GM18508 (cell line): ENCODE results near the gene GUCY2F.

Experiments
- ATAC-seq: cut with Tn5 transposase; IDR thresholded peaks from one replicate; pipeline ENCODE4 v1.9.1; 2021; ENCODE audit warnings: moderate number of reproducible peaks; ENCODE audit not compliant: insufficient read depth, unreplicated experiment

GUCY2F gene

GRCh38 chrX:109398833-109399232 lies 83.1 kb downstream of the GUCY2F start:
- no peak for ATAC-seq

GRCh38 chrX:109398061-109398460 lies 83.8 kb downstream of the GUCY2F start:
- ATAC-seq: no peak

GRCh38 chrX:109393859-109394258 lies 88.0 kb downstream of the GUCY2F start:
- ATAC-seq: no peak

GRCh38 chrX:109392895-109393294 lies 89.0 kb downstream of the GUCY2F start:
- no peak for ATAC-seq

- ATAC-seq: no peak
These were observed 91.3 kb downstream of the GUCY2F start for GRCh38 chrX:109390556-109390955.

GRCh38 chrX:109389917-109390316 lies 92.0 kb downstream of the GUCY2F start:
- ATAC-seq: no peak

- ATAC-seq: no peak
These were observed 97.2 kb downstream of the GUCY2F start for GRCh38 chrX:109384699-109385098.

- no peak for ATAC-seq
These were observed 99.6 kb downstream of the GUCY2F start for GRCh38 chrX:109382332-109382731.

GRCh38 chrX:109378281-109378680 lies 103.6 kb downstream of the GUCY2F start:
- ATAC-seq: no peak

GRCh38 chrX:109374262-109374960 lies 107.5 kb downstream of the GUCY2F start:
- ATAC-seq: no peak

- ATAC-seq: no peak
These were observed 108.4 kb downstream of the GUCY2F start for GRCh38 chrX:109373468-109373867.

GRCh38 chrX:109372716-109373115 lies 109.2 kb downstream of the GUCY2F start:
- no peak for ATAC-seq

- ATAC-seq: no peak
These were observed 109.6 kb downstream of the GUCY2F start for GRCh38 chrX:109372291-109372690.

- no peak for ATAC-seq
These were observed 119.8 kb downstream of the GUCY2F start for GRCh38 chrX:109362101-109362500.

GRCh38 chrX:109360301-109360700 lies 121.6 kb downstream of the GUCY2F start:
- no peak for ATAC-seq

GRCh38 chrX:109357706-109358105 lies 124.2 kb downstream of the GUCY2F start:
- no peak for ATAC-seq

- ATAC-seq: no peak
These were observed 125.2 kb downstream of the GUCY2F start for GRCh38 chrX:109356684-109357083.

- no peak for ATAC-seq
These were observed 129.8 kb downstream of the GUCY2F start for GRCh38 chrX:109352066-109352588.

GRCh38 chrX:109351557-109351956 lies 130.3 kb downstream of the GUCY2F start:
- no peak for ATAC-seq

- no peak for ATAC-seq
These were observed 131.3 kb downstream of the GUCY2F start for GRCh38 chrX:109350551-109350950.

- no peak for ATAC-seq
These were observed 131.8 kb downstream of the GUCY2F start for GRCh38 chrX:109350051-109350450.

GRCh38 chrX:109347632-109348031 lies 134.3 kb downstream of the GUCY2F start:
- no peak for ATAC-seq
